ENCODE results near the gene RNASEH1.

RNASEH1 gene

DNA sequence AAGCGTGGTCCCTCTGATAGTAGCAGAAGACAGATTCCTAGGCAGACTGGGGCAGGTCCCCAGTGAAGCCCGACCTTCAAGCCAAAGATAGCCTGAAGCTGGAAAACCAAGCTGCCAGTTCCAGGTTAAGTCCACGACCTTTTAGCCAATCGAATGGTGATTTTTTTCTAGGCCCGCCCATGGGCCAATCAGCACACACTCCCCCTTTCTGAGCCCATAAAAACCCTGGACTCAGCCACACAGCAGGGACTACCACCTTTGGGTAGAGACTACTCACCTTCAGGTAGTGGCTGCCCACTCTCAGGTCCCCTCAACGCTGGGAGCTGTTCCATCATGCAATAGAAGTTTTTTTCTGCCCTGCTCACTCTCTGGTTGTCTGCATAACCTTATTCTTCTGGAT is 24.3 kb downstream of the RNASEH1 start:
- no peaks in the 10 kb centered on the region for H3K9me2 ChIP-seq (replicated peaks; ENCODE audit: control insufficient read depth, low read length)
- H3F3A ChIP-seq (ENCODE audit: control insufficient read depth, insufficient read depth): peaks cover 4% of the 10 kb centered on the region; the same call in 1 of the 2 replicates
- H3K9me3 ChIP-seq (ENCODE audit: control insufficient read depth, insufficient read depth, low read length): peaks cover 13% of the 10 kb centered on the region; the same call in 1 of the 2 replicates
- TF ChIP-seq, protein P1, sequence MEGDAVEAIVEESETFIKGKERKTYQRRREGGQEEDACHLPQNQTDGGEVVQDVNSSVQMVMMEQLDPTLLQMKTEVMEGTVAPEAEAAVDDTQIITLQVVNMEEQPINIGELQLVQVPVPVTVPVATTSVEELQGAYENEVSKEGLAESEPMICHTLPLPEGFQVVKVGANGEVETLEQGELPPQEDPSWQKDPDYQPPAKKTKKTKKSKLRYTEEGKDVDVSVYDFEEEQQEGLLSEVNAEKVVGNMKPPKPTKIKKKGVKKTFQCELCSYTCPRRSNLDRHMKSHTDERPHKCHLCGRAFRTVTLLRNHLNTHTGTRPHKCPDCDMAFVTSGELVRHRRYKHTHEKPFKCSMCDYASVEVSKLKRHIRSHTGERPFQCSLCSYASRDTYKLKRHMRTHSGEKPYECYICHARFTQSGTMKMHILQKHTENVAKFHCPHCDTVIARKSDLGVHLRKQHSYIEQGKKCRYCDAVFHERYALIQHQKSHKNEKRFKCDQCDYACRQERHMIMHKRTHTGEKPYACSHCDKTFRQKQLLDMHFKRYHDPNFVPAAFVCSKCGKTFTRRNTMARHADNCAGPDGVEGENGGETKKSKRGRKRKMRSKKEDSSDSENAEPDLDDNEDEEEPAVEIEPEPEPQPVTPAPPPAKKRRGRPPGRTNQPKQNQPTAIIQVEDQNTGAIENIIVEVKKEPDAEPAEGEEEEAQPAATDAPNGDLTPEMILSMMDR (IDR thresholded peaks at IDR 0.05; ENCODE audit: low read depth, low read length, poor library complexity, severe bottlenecking): no peak
- TF ChIP-seq EZH2phosphoT487 (IDR thresholded peaks at IDR 0.05; ENCODE audit: borderline replicate concordance, low read length): no peak
- peaks cover 21% of the 10 kb centered on the region; the same call in 1 of the 2 replicates for H3K36me3 ChIP-seq (ENCODE audit: control insufficient read depth, low read length)
- no peaks in the 10 kb centered on the region for H3K27me3 ChIP-seq (ENCODE audit: control insufficient read depth, low read length)
- no peak overlapping the region for H3K4me2 ChIP-seq (ENCODE audit: low read length)
- H4K20me1 ChIP-seq (ENCODE audit: control insufficient read depth, insufficient read depth, low read depth, low read length): no peaks in the 10 kb centered on the region
- H3K4me3 ChIP-seq (ENCODE audit: low read length): no peak overlapping the region
- no peak overlapping the region for H3K27ac ChIP-seq (ENCODE audit: low read depth, low read length)
- no peaks in the 10 kb centered on the region for H3K79me2 ChIP-seq (ENCODE audit: control insufficient read depth, low read length)
- H3K4me1 ChIP-seq (ENCODE audit: control insufficient read depth, low read length): peaks cover 8% of the 10 kb centered on the region; the same call in 1 of the 2 replicates

DNA sequence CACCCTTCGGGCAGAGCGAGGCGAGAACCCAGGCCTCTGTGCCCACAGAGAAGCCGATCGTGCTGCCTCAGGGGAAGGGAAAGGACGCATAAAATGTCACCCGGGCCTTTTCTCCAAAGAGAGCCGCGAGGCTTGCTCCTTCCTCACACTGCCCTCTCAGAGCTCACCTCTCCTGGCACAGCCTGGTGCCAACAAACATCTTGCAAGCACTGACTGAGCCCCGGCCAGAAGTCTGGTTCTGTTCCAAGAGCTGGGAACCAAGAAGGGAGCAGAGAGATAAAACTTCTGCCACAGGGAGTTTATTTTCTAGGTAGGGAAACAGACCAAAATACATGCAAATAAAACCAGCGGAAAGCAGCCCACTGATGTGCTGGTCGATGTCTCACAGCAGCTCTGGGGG is 25.2 kb downstream of the RNASEH1 start:
- TF ChIP-seq, protein P1 (IDR thresholded peaks at IDR 0.05; ENCODE audit: low read depth, low read length, poor library complexity, severe bottlenecking): no peak
- no peak for TF ChIP-seq EZH2phosphoT487 (IDR thresholded peaks at IDR 0.05; ENCODE audit: borderline replicate concordance, low read length)

DNA sequence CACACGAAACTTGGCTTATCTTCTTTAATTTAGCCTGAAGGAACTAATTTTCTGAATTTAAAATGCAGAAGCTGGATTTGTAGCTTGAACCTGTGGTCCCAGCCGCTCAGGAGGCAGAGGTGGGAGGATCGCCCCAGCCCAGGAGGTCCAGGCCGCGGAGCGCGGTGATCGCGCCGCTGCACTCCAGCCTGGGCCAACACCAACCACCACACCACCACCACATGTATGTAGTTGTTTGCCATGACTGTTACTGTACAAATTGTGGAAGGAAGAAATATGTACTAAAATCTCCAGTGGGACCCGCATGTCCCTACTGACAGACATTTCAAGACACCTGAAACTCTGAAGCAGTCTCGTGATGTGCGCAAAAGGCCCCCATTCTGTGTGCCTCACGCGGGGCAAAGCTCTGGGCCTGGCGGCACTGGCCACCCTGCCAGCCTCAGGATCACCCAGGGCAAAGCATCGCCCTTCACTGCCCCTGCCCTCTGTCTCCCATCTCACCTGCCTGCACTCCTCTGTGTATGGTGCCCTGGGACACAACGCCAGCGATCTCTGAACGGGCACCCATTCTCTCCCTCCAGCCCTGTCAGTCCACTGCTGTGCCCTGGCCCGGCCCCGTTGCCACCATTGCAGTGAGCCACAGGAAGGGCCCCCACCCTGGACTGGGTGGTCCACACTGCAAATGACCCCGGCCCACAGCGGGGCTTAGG is 28.7 kb downstream of the RNASEH1 start:
- Histone ChIP-seq H3K9me2 (replicated peaks; ENCODE audit: control insufficient read depth, low read length) (no peaks in the 10 kb centered on the region), H3K27ac (ENCODE audit: low read depth, low read length) (no peak overlapping the region), H3K4me3 (ENCODE audit: low read length) (no peak overlapping the region), H3K36me3 (ENCODE audit: control insufficient read depth, low read length) (peaks cover 9% of the 10 kb centered on the region; the same call in 1 of the 2 replicates), H3K79me2 (ENCODE audit: control insufficient read depth, low read length) (no peaks in the 10 kb centered on the region), H3K9me3 (ENCODE audit: control insufficient read depth, insufficient read depth, low read length) (peaks cover 8% of the 10 kb centered on the region; the same call in 1 of the 2 replicates), H3K4me1 (ENCODE audit: control insufficient read depth, low read length) (no peaks in the 10 kb centered on the region), H3F3A (ENCODE audit: control insufficient read depth, insufficient read depth) (peaks cover 4% of the 10 kb centered on the region; the same call in 1 of the 2 replicates), H4K20me1 (ENCODE audit: control insufficient read depth, insufficient read depth, low read depth, low read length) (no peaks in the 10 kb centered on the region), H3K4me2 (ENCODE audit: low read length) (no peak overlapping the region), H3K27me3 (ENCODE audit: control insufficient read depth, low read length) (no peaks in the 10 kb centered on the region)
- TF ChIP-seq, protein P1 (IDR thresholded peaks at IDR 0.05; ENCODE audit: low read depth, low read length, poor library complexity, severe bottlenecking): no peak
- TF ChIP-seq EZH2phosphoT487 (IDR thresholded peaks at IDR 0.05; ENCODE audit: borderline replicate concordance, low read length): no peak

More for the DNA sequence above, 25.2 kb downstream of the RNASEH1 start:
- H3K4me1 ChIP-seq (ENCODE audit: control insufficient read depth, low read length): peaks cover 8% of the 10 kb centered on the region; the same call in 1 of the 2 replicates
- H3K27me3 ChIP-seq (ENCODE audit: control insufficient read depth, low read length): no peaks in the 10 kb centered on the region
- H3K4me3 ChIP-seq (ENCODE audit: low read length): no peak overlapping the region
- peaks cover 13% of the 10 kb centered on the region; the same call in 1 of the 2 replicates for H3K9me3 ChIP-seq (ENCODE audit: control insufficient read depth, insufficient read depth, low read length)
- no peaks in the 10 kb centered on the region for H3K79me2 ChIP-seq (ENCODE audit: control insufficient read depth, low read length)
- no peaks in the 10 kb centered on the region for H3K9me2 ChIP-seq (replicated peaks; ENCODE audit: control insufficient read depth, low read length)
- H3F3A ChIP-seq (ENCODE audit: control insufficient read depth, insufficient read depth): no peaks in the 10 kb centered on the region; the same call in 1 of the 2 replicates
- no peaks in the 10 kb centered on the region for H4K20me1 ChIP-seq (ENCODE audit: control insufficient read depth, insufficient read depth, low read depth, low read length)
- H3K36me3 ChIP-seq (ENCODE audit: control insufficient read depth, low read length): peaks cover 21% of the 10 kb centered on the region; the same call in 1 of the 2 replicates
- no peak overlapping the region for H3K4me2 ChIP-seq (ENCODE audit: low read length)
- no peak overlapping the region for H3K27ac ChIP-seq (ENCODE audit: low read depth, low read length)

Measured in DOHH2 (cell line).